Measurements from ENCODE around the gene BIRC3. TPM values are rescaled to one million over a fixed set of nuclear protein-coding genes. Genes with fewer than 3 reads are reported as not detected.

The BIRC3 gene
- total RNA-seq, 1 donor from 2014 or later, result 2.8 TPM

DNA sequence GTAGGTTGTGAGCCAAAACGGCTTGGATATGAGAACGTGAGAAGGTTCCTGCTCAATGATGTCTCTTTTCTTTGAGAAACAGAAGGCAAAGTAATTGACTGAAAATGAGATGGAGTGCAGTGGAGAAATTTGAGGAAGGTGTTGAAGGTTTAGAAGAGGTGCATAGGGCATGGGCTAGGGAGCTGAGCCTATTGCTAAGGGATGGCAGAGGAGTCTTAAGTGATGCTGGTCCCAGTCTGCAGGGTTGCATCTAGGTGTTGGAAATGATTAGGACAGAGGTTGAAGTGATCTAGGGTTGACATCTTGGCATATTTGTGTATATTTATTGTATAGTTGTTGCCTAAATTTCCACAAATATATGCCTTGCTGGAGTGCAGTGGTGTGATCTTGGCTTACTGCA lies 2.3 kb downstream of the BIRC3 start:
- Histone ChIP-seq H3K27me3 (no peaks in the 10 kb centered on the region), H3K9me3 (no peaks in the 10 kb centered on the region), H3K4me3 (no peak overlapping the region), H3K36me3 (no peaks in the 10 kb centered on the region), H3K27ac (peak overlapping the region; percentile 41 to 44), H3K4me1 (peaks cover 0 to 11% of the 10 kb centered on the region in 2 donors)
- no peak for DNase-seq (ENCODE audit: low spot score in 2 of 2)
- intact Hi-C loops (cut with DNase I), result no loop called here
- no peak for TF ChIP-seq CTCF (IDR thresholded peaks at IDR 0.05)

GRCh38 chr11:102320188-102320587 lies 2.9 kb downstream of the BIRC3 start:
- intact Hi-C loops (cut with DNase I), result no loop called here
- no peak for TF ChIP-seq CTCF (IDR thresholded peaks at IDR 0.05)
- no peaks in the 10 kb centered on the region for H3K36me3 ChIP-seq
- no peak for DNase-seq (ENCODE audit: low spot score in 2 of 2)
- no peaks in the 10 kb centered on the region for H3K9me3 ChIP-seq
- H3K4me1 ChIP-seq, result peaks cover 0 to 11% of the 10 kb centered on the region in 2 donors
- no peak overlapping the region for H3K4me3 ChIP-seq
- H3K27me3 ChIP-seq, result no peaks in the 10 kb centered on the region
- H3K27ac ChIP-seq, result peak overlapping the region; percentile 15 to 48

GRCh38 chr11:102320679-102321078 lies 3.4 kb downstream of the BIRC3 start:
- H3K36me3 ChIP-seq, result no peaks in the 10 kb centered on the region
- H3K9me3 ChIP-seq, result no peaks in the 10 kb centered on the region
- DNase-seq (ENCODE audit: low spot score in 2 of 2), result no peak
- H3K27me3 ChIP-seq, result no peaks in the 10 kb centered on the region
- H3K4me3 ChIP-seq, result no peak overlapping the region
- no peak for TF ChIP-seq CTCF (IDR thresholded peaks at IDR 0.05)
- H3K4me1 ChIP-seq, result peaks cover 0 to 11% of the 10 kb centered on the region in 2 donors
- H3K27ac ChIP-seq, result peak overlapping the region in 1 of 2 donors; percentile 48
- intact Hi-C loops (cut with DNase I), result no loop called here

- no peak overlapping the region for H3K27ac ChIP-seq
- no peak overlapping the region for H3K4me3 ChIP-seq
- H3K27me3 ChIP-seq, result no peaks in the 10 kb centered on the region
- TF ChIP-seq CTCF (IDR thresholded peaks at IDR 0.05), result no peak
- DNase-seq (ENCODE audit: low spot score in 2 of 2), result no peak
- H3K9me3 ChIP-seq, result no peaks in the 10 kb centered on the region
- H3K4me1 ChIP-seq, result peaks cover 0 to 7% of the 10 kb centered on the region in 2 donors
- intact Hi-C loops (cut with DNase I), result no loop called here
- peaks cover 0 to 6% of the 10 kb centered on the region in 2 donors for H3K36me3 ChIP-seq
Observed at GRCh38 chr11:102322560-102322959, 5.3 kb downstream of the BIRC3 start.

DNA sequence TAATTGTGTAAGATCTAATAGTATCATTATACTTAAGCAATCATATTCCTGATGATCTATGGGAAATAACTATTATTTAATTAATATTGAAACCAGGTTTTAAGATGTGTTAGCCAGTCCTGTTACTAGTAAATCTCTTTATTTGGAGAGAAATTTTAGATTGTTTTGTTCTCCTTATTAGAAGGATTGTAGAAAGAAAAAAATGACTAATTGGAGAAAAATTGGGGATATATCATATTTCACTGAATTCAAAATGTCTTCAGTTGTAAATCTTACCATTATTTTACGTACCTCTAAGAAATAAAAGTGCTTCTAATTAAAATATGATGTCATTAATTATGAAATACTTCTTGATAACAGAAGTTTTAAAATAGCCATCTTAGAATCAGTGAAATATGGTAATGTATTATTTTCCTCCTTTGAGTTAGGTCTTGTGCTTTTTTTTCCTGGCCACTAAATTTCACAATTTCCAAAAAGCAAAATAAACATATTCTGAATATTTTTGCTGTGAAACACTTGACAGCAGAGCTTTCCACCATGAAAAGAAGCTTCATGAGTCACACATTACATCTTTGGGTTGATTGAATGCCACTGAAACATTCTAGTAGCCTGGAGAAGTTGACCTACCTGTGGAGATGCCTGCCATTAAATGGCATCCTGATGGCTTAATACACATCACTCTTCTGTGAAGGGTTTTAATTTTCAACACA lies 6.4 kb downstream of the BIRC3 start:
- TF ChIP-seq CTCF (IDR thresholded peaks at IDR 0.05), result no peak
- H3K27ac ChIP-seq, result no peak overlapping the region
- peaks cover 2 to 17% of the 10 kb centered on the region in 2 donors for H3K36me3 ChIP-seq
- no peak overlapping the region for H3K4me3 ChIP-seq
- peaks cover 0 to 7% of the 10 kb centered on the region in 2 donors for H3K4me1 ChIP-seq
- intact Hi-C loops (cut with DNase I), result no loop called here
- DNase-seq (ENCODE audit: low spot score in 2 of 2), result no peak
- H3K9me3 ChIP-seq, result no peaks in the 10 kb centered on the region
- H3K27me3 ChIP-seq, result no peaks in the 10 kb centered on the region

All from ascending aorta (tissue), 2 donors.